Measurements from ENCODE around the gene ENTR1. TPM values are rescaled to one million over a fixed set of nuclear protein-coding genes. Genes with fewer than 3 reads are reported as not detected.

The ENTR1 gene
- total and polyA plus RNA-seq, 2 of the 4 experiments (the other 2 are of a cell fraction): 14.5 to 37.3 TPM

- intact Hi-C loops (cut with micrococcal nuclease) (no loop called here), dilution Hi-C loops (cut with HindIII; ENCODE audit: low sequenced_read_pairs, unreplicated experiment) (no loop called here), in situ Hi-C loops (cut with MboI; ENCODE audit: low sequenced_read_pairs) (no loop called here)
- no peak overlapping the region for H3K4ac ChIP-seq (ENCODE audit: low read depth, low read length)
- H2AFZ ChIP-seq (replicated peaks; ENCODE audit: low read length, poor library complexity): no peak overlapping the region
- ATAC-seq (ENCODE audit: low read depth) (no peak), DNase-seq (no peak)
- H3K9ac ChIP-seq (ENCODE audit: low read depth, low read length): no peak overlapping the region
- H3K4me2 ChIP-seq (ENCODE audit: low read depth, low read length): no peak overlapping the region
- CTCF ChIA-PET: no interaction called here
- no peak overlapping the region for H3K56ac ChIP-seq (ENCODE audit: extremely low read depth, insufficient read depth, low read length)
- H3K27ac ChIP-seq (ENCODE audit: insufficient read depth, low read length): no peak overlapping the region
- H3K4me3 ChIP-seq (ENCODE audit: insufficient read depth, low read depth, low read length): no peak overlapping the region
- no peaks in the 10 kb centered on the region for H3K9me3 ChIP-seq (ENCODE audit: control insufficient read depth, insufficient read depth, low read length)
- H2BK120ac ChIP-seq (ENCODE audit: low read depth, low read length): no peak overlapping the region
- no peak overlapping the region for H4K5ac ChIP-seq (ENCODE audit: low read depth, low read length)
- TF ChIP-seq RAD21 (IDR thresholded peaks at IDR 0.05; ENCODE audit: low read length): no peak
- TF ChIP-seq CHD1 (IDR thresholded peaks at IDR 0.05; ENCODE audit: low read depth, low read length): no peak
- TF ChIP-seq NFE2L2 (IDR thresholded peaks at IDR 0.05; ENCODE audit: low read depth, low read length): no peak
- no peak for TF ChIP-seq BHLHE40 (IDR thresholded peaks at IDR 0.05; ENCODE audit: low read depth, low read length)
- TF ChIP-seq RCOR1 (IDR thresholded peaks at IDR 0.05; ENCODE audit: insufficient replicate concordance, low read length): no peak
- TF ChIP-seq MXI1 (IDR thresholded peaks at IDR 0.05; ENCODE audit: borderline replicate concordance, low read depth, low read length): no peak
- TF ChIP-seq, protein P1, sequence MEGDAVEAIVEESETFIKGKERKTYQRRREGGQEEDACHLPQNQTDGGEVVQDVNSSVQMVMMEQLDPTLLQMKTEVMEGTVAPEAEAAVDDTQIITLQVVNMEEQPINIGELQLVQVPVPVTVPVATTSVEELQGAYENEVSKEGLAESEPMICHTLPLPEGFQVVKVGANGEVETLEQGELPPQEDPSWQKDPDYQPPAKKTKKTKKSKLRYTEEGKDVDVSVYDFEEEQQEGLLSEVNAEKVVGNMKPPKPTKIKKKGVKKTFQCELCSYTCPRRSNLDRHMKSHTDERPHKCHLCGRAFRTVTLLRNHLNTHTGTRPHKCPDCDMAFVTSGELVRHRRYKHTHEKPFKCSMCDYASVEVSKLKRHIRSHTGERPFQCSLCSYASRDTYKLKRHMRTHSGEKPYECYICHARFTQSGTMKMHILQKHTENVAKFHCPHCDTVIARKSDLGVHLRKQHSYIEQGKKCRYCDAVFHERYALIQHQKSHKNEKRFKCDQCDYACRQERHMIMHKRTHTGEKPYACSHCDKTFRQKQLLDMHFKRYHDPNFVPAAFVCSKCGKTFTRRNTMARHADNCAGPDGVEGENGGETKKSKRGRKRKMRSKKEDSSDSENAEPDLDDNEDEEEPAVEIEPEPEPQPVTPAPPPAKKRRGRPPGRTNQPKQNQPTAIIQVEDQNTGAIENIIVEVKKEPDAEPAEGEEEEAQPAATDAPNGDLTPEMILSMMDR (conservative IDR thresholded peaks at IDR 0.05; ENCODE audit: low read depth, low read length): no peak
- TF ChIP-seq ELK1 (IDR thresholded peaks at IDR 0.05; ENCODE audit: borderline replicate concordance, low read depth, low read length): no peak
- no peak for TF ChIP-seq MAZ (IDR thresholded peaks at IDR 0.05; ENCODE audit: borderline replicate concordance, low read depth, low read length)
- TF ChIP-seq SMC3 (IDR thresholded peaks at IDR 0.05; ENCODE audit: low read depth, low read length): no peak
- TF ChIP-seq, protein P2, sequence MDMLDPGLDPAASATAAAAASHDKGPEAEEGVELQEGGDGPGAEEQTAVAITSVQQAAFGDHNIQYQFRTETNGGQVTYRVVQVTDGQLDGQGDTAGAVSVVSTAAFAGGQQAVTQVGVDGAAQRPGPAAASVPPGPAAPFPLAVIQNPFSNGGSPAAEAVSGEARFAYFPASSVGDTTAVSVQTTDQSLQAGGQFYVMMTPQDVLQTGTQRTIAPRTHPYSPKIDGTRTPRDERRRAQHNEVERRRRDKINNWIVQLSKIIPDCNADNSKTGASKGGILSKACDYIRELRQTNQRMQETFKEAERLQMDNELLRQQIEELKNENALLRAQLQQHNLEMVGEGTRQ (IDR thresholded peaks at IDR 0.05; ENCODE audit: low read depth, low read length): no peak
- TF ChIP-seq FOS (IDR thresholded peaks at IDR 0.05; ENCODE audit: low read depth, low read length): no peak
- TF ChIP-seq MAFK (IDR thresholded peaks at IDR 0.05; ENCODE audit: low read depth, low read length): no peak
- no peak for TF ChIP-seq RFX5 (IDR thresholded peaks at IDR 0.05; ENCODE audit: low read depth, low read length)
- no peak for TF ChIP-seq CEBPB (IDR thresholded peaks at IDR 0.05; ENCODE audit: low read depth, low read length)
- TF ChIP-seq POLR2A (IDR thresholded peaks at IDR 0.05; ENCODE audit: low read depth, low read length): no peak
- H4K8ac ChIP-seq (ENCODE audit: low read depth in 2 of 2, low read length in 2 of 2): no peak overlapping the region
- H4K20me1 ChIP-seq (ENCODE audit: insufficient read depth, low read length): peaks cover 6% of the 10 kb centered on the region; the same call in 1 of the 2 replicates
- H2AK5ac ChIP-seq (ENCODE audit: low read depth, low read length): no peak overlapping the region
- H2BK5ac ChIP-seq (ENCODE audit: low read depth, low read length, poor library complexity, severe bottlenecking): no peak overlapping the region
- H2AK9ac ChIP-seq (replicated peaks; ENCODE audit: low read depth, low read length, poor library complexity): no peak overlapping the region
- peaks cover 61% of the 10 kb centered on the region for H3K36me3 ChIP-seq (ENCODE audit: control insufficient read depth, insufficient read depth, low read length)
- no peak overlapping the region for H3K14ac ChIP-seq (replicated peaks; ENCODE audit: low read depth, low read length)
- no peaks in the 10 kb centered on the region for H3K4me1 ChIP-seq (ENCODE audit: control insufficient read depth, insufficient read depth, low read length)
- H3K9me1 ChIP-seq (ENCODE audit: insufficient read depth, low read length): no peaks in the 10 kb centered on the region
- no peaks in the 10 kb centered on the region for H3K27me3 ChIP-seq (ENCODE audit: control insufficient read depth, insufficient read depth, low read length)
- H3K18ac ChIP-seq (ENCODE audit: low read depth, low read length): no peak overlapping the region
- POLR2A ChIA-PET (ENCODE audit: unreplicated experiment): no interaction called here
- H4K91ac ChIP-seq (ENCODE audit: insufficient read depth, low read depth, low read length): no peak overlapping the region
- H3K79me1 ChIP-seq (ENCODE audit: low read depth in 1 of 2, low read length in 2 of 2): peaks cover 0 to 4% of the 10 kb centered on the region in 2 experiments; a peak in 1 of 4 replicates
- no TSS peak for BruUV-seq (replicated peaks)
- 95% methylated on average over 26 of the region's 26 CpGs; no CpG with 5 or more reads in 1 of the 2 experiments for WGBS, 2 experiments (ENCODE audit: extremely low coverage in 2 of 2, insufficient read length in 1 of 2)
- no peak overlapping the region for H2BK20ac ChIP-seq (ENCODE audit: low read depth, low read length)
- H3K23ac ChIP-seq (ENCODE audit: low read depth, low read length): no peak overlapping the region
- H2BK15ac ChIP-seq (ENCODE audit: low read depth, low read length): no peak overlapping the region
Measured at GRCh38 chr9:136422876-136423275, 12.5 kb upstream of the ENTR1 start.

Data from IMR-90 (cell line).